Glutamatergic neuron (in vitro differentiated cells): ENCODE data around the gene CACNG3. TPM values are rescaled to one million over a fixed set of nuclear protein-coding genes. Genes with fewer than 3 reads are reported as not detected.

Experiments used
- DNase-seq: peaks from one replicate; pipeline ENCODE4 v3.0.0; 2022
- H3K27ac Mint-ChIP-seq: one replicate; pipeline ENCODE4 v1.8.0; 2020; ENCODE audit warnings: mild to moderate bottlenecking, mixed read lengths, inconsistent platforms; ENCODE audit not compliant: unreplicated experiment
- H3K27me3 Mint-ChIP-seq: one replicate; pipeline ENCODE4 v1.8.0; 2020; ENCODE audit warnings: mild to moderate bottlenecking, moderate library complexity, mixed read lengths, inconsistent platforms; ENCODE audit not compliant: unreplicated experiment
- H3K36me3 Mint-ChIP-seq: one replicate; pipeline ENCODE4 v1.8.0; 2020; ENCODE audit warnings: mild to moderate bottlenecking, mixed read lengths, inconsistent platforms; ENCODE audit not compliant: unreplicated experiment
- H3K4me1 Mint-ChIP-seq: one replicate; pipeline ENCODE4 v1.8.0; 2020; ENCODE audit warnings: mild to moderate bottlenecking, low read depth, mixed read lengths, inconsistent platforms; ENCODE audit not compliant: unreplicated experiment
- H3K4me3 Mint-ChIP-seq: one replicate; pipeline ENCODE4 v1.8.0; 2020; ENCODE audit warnings: mild to moderate bottlenecking, mixed read lengths, inconsistent platforms; ENCODE audit not compliant: unreplicated experiment
- H3K9me3 Mint-ChIP-seq: one replicate; pipeline ENCODE4 v1.8.0; 2020; ENCODE audit warnings: mild to moderate bottlenecking, moderate library complexity, mixed read lengths, inconsistent platforms; ENCODE audit not compliant: unreplicated experiment
- total RNA-seq: library from RNA; stranded (reverse); fragmentation: NEBNext Ultra II Directional; extraction: Animal tissue kit (Norgen Biotek cat#: 25700); gene quantifications from one replicate; pipeline ENCODE4 v1.2.1, GENCODE V29; 2021; ENCODE audit not compliant: unreplicated experiment
- TF ChIP-seq, protein P1 (sequence below): fragments of 200-600 bp; sonication (generic); IDR thresholded peaks from one replicate; pipeline ENCODE4 v1.5.0; 2021; ENCODE audit not compliant: partially characterized antibody, unreplicated experiment

The CACNG3 gene
- total RNA-seq, 1 donor from 2014 or later: 2.2 TPM

DNA sequence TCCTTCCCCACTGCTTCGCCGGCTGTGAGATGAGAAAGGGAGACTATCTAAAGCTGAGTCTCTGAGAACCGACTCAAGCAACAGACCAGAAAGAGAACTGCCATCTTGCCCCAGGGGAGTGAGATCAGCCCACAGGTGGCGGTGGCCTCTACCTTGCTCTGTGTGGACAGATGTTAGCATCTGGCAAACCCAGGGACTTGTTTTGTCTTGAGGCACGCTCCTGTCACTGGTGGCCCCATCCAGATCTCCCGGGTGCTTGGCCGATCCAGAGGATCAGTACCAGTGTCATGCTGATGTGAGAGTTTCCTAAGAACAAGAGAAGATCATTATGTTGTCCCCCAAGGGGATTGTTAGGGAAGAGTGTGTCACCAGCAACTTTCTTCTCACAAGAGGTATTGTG is 101.4 kb downstream of the CACNG3 start:
- H3K27me3 Mint-ChIP-seq: no peaks in the 10 kb centered on the region
- H3K4me3 Mint-ChIP-seq: no peak overlapping the region
- H3K9me3 Mint-ChIP-seq: no peaks in the 10 kb centered on the region
- H3K27ac Mint-ChIP-seq: no peak overlapping the region
- H3K36me3 Mint-ChIP-seq: peaks cover 10% of the 10 kb centered on the region
- no peaks in the 10 kb centered on the region for H3K4me1 Mint-ChIP-seq
- TF ChIP-seq, protein P1, sequence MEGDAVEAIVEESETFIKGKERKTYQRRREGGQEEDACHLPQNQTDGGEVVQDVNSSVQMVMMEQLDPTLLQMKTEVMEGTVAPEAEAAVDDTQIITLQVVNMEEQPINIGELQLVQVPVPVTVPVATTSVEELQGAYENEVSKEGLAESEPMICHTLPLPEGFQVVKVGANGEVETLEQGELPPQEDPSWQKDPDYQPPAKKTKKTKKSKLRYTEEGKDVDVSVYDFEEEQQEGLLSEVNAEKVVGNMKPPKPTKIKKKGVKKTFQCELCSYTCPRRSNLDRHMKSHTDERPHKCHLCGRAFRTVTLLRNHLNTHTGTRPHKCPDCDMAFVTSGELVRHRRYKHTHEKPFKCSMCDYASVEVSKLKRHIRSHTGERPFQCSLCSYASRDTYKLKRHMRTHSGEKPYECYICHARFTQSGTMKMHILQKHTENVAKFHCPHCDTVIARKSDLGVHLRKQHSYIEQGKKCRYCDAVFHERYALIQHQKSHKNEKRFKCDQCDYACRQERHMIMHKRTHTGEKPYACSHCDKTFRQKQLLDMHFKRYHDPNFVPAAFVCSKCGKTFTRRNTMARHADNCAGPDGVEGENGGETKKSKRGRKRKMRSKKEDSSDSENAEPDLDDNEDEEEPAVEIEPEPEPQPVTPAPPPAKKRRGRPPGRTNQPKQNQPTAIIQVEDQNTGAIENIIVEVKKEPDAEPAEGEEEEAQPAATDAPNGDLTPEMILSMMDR: no peak
- DNase-seq: no peak

DNA sequence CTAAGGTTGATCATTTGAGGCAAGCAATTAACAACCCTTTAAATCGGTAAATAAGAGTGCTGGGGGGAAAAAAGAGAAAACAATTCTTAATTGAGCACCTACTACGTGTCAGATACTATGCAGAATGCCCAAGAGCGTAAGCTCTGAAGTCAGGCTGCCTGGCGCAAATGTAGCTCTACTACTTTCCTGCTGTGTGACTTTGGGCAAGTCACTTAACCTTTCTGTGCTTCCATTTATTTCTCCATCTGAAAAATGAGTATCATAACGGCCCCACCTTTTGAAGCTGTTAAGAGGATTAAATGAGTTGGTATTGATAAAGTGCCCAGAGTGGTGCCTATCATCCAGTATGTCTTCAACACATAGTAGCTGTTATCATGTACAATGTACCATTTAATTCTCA is 102.0 kb downstream of the CACNG3 start:
- H3K27me3 Mint-ChIP-seq: no peaks in the 10 kb centered on the region
- H3K9me3 Mint-ChIP-seq: no peaks in the 10 kb centered on the region
- peaks cover 10% of the 10 kb centered on the region for H3K36me3 Mint-ChIP-seq
- DNase-seq: no peak
- no peaks in the 10 kb centered on the region for H3K4me1 Mint-ChIP-seq
- no peak overlapping the region for H3K4me3 Mint-ChIP-seq
- H3K27ac Mint-ChIP-seq: no peak overlapping the region
- TF ChIP-seq, protein P1: no peak

DNA sequence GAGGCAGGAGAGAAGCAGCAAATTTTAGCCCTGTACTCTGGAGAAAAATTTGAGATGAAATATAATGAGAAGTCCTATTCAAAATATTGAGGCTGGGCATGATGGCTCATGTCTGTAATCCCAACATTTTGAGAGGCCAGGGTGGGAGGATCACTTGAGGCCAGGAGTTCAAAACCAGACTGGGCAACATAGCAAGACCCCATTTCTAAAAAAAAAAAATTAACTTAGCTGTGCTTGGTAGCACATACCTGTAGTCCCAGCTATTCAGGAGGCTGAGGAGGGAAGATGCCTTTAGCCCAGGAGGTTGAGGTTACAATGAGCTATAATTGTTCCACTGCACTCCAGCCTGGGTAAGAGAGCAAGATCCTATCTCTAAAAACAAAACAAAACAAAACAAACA is 103.4 kb downstream of the CACNG3 start:
- Mint-ChIP-seq H3K4me1 (no peaks in the 10 kb centered on the region), H3K36me3 (peaks cover 10% of the 10 kb centered on the region), H3K4me3 (no peak overlapping the region), H3K27ac (no peak overlapping the region), H3K9me3 (no peaks in the 10 kb centered on the region), H3K27me3 (no peaks in the 10 kb centered on the region)
- no peak for DNase-seq
- TF ChIP-seq, protein P1: no peak

DNA sequence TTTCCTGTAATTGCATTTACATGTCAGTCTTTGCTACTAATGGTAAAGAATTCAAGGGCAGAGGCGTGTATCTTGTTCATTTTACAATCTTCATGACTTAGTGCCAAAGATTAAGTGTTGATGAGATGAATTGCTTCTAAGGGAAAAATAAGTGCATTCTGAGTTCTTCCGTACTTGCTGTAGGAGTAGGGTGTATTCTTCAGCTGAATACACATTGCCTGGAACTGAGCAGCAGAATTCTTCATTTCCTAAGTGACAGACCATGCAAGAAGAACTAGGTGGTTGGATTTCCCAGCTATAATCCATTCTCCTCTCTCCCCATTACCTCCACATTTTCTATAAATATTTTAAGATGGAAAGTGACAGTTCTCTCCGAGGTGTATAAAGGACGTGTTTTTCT is 104.8 kb downstream of the CACNG3 start:
- H3K27me3 Mint-ChIP-seq: no peaks in the 10 kb centered on the region
- TF ChIP-seq, protein P1: no peak
- H3K27ac Mint-ChIP-seq: no peak overlapping the region
- no peak for DNase-seq
- H3K36me3 Mint-ChIP-seq: peaks cover 10% of the 10 kb centered on the region
- H3K4me1 Mint-ChIP-seq: no peaks in the 10 kb centered on the region
- no peaks in the 10 kb centered on the region for H3K9me3 Mint-ChIP-seq
- no peak overlapping the region for H3K4me3 Mint-ChIP-seq

DNA sequence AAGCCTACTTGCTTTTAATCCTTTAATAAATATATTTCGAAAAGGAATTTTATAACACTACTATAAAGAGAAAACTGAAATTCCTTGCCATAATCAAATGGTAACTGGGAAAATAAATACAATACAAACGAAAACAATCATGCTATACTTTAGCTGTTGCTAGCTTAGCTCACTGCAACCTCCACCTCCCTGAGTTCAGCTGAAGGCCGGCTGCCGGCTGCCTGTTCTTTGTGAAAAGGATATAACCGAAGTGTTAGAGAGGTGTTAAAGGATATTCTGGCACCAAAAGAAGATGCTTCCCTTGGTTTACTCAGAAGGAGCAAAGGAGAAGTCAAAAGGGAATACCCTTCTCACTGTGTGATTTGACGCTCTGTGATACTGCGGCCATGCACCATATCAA is 108.5 kb downstream of the CACNG3 start:
- H3K4me1 Mint-ChIP-seq: peaks cover 4% of the 10 kb centered on the region
- H3K27me3 Mint-ChIP-seq: peaks cover 6% of the 10 kb centered on the region
- peaks cover 13% of the 10 kb centered on the region for H3K9me3 Mint-ChIP-seq
- H3K27ac Mint-ChIP-seq: no peak overlapping the region
- peaks cover 14% of the 10 kb centered on the region for H3K36me3 Mint-ChIP-seq
- DNase-seq: no peak
- TF ChIP-seq, protein P1: no peak
- H3K4me3 Mint-ChIP-seq: no peak overlapping the region
